Stimulated activated naive CD8-positive, alpha-beta T cell treated with anti-CD3 and anti-CD28 coated beads, Interleukin-15, amount 100 ng/mL, for 72 hours (primary cell): ENCODE data around the gene ZNF106.

Source experiments
- ATAC-seq: fragments of 150-1000 bp; cut with Tn5 transposase; 2 replicates; pipeline ENCODE4 v1.10.0; 2021; ENCODE audit warnings: mild to moderate bottlenecking, moderate library complexity
- DNase-seq, 2 donors: peaks; one replicate each; pipeline ENCODE4 v3.0.0; 2021 to 2022
- H3K27ac Mint-ChIP-seq, 2 donors: one replicate each; pipeline ENCODE4 v1.8.0; 2022; ENCODE audit warnings: mild to moderate bottlenecking in 2 of 2, mixed read lengths in 2 of 2, moderate library complexity in 2 of 2
- H3K27me3 Mint-ChIP-seq: one replicate; pipeline ENCODE4 v1.8.0; 2022; ENCODE audit warnings: mixed read lengths
- H3K4me1 Mint-ChIP-seq: one replicate; pipeline ENCODE4 v1.8.0; 2022; ENCODE audit warnings: mild to moderate bottlenecking, mixed read lengths
- H3K4me3 Mint-ChIP-seq, 2 donors: one replicate each; pipeline ENCODE4 v1.8.0; 2022; ENCODE audit warnings: mild to moderate bottlenecking in 2 of 2, mixed read lengths in 2 of 2, moderate library complexity in 1 of 2
- H3K9me3 Mint-ChIP-seq, 2 donors: one replicate each; pipeline ENCODE4 v1.8.0; 2022; ENCODE audit warnings: mixed read lengths in 2 of 2

ZNF106 gene

GRCh38 chr15:42494998-42495360 lies 4.0 kb upstream of the ZNF106 start:
- Mint-ChIP-seq H3K4me3 (peak overlapping the region; percentile 91 to 92), H3K9me3 (no peaks in the 10 kb centered on the region), H3K27me3 (no peaks in the 10 kb centered on the region), H3K27ac (peak overlapping the region; percentile 90 to 93), H3K4me1 (peaks cover 61% of the 10 kb centered on the region)
- ATAC-seq (peak; percentile 21), DNase-seq (no peak)

GRCh38 chr15:42493679-42494078 lies 2.7 kb upstream of the ZNF106 start:
- no peaks in the 10 kb centered on the region for H3K9me3 Mint-ChIP-seq
- no peak overlapping the region for H3K27ac Mint-ChIP-seq
- DNase-seq, result no peak
- H3K27me3 Mint-ChIP-seq, result no peaks in the 10 kb centered on the region
- H3K4me3 Mint-ChIP-seq, result no peak overlapping the region
- peaks cover 50% of the 10 kb centered on the region for H3K4me1 Mint-ChIP-seq
- ATAC-seq, result no peak

- Mint-ChIP-seq H3K9me3 (no peaks in the 10 kb centered on the region), H3K4me1 (peaks cover 46% of the 10 kb centered on the region), H3K27me3 (no peaks in the 10 kb centered on the region), H3K4me3 (peak overlapping the region; percentile 87 to 89), H3K27ac (peak overlapping the region; percentile 97 to 98)
- ATAC-seq (no peak), DNase-seq (no peak)
These were observed 741 bp upstream of the ZNF106 start for GRCh38 chr15:42491539-42492225.

GRCh38 chr15:42490291-42490670 lies 660 bp downstream of the ZNF106 start:
- Mint-ChIP-seq H3K9me3 (no peaks in the 10 kb centered on the region), H3K27ac (peak overlapping the region; percentile 97 to 98), H3K27me3 (no peaks in the 10 kb centered on the region), H3K4me3 (peak overlapping the region; percentile 87 to 89), H3K4me1 (peaks cover 36% of the 10 kb centered on the region)
- DNase-seq, result no peak
- ATAC-seq, result no peak

GRCh38 chr15:42483677-42484076 lies 7.3 kb downstream of the ZNF106 start:
- H3K27ac Mint-ChIP-seq, result no peak overlapping the region
- ATAC-seq (no peak), DNase-seq (no peak)
- no peaks in the 10 kb centered on the region for H3K27me3 Mint-ChIP-seq
- H3K4me1 Mint-ChIP-seq, result peaks cover 23% of the 10 kb centered on the region
- no peaks in the 10 kb centered on the region for H3K9me3 Mint-ChIP-seq
- H3K4me3 Mint-ChIP-seq, result no peak overlapping the region

GRCh38 chr15:42482701-42483100 lies 8.2 kb downstream of the ZNF106 start:
- Mint-ChIP-seq H3K27ac (no peak overlapping the region), H3K4me3 (no peak overlapping the region), H3K27me3 (no peaks in the 10 kb centered on the region), H3K9me3 (no peaks in the 10 kb centered on the region), H3K4me1 (peaks cover 16% of the 10 kb centered on the region)
- ATAC-seq (no peak), DNase-seq (no peak)

- ATAC-seq (no peak), DNase-seq (no peak)
- Mint-ChIP-seq H3K27me3 (no peaks in the 10 kb centered on the region), H3K9me3 (no peaks in the 10 kb centered on the region), H3K4me3 (no peak overlapping the region), H3K4me1 (peaks cover 6% of the 10 kb centered on the region), H3K27ac (no peak overlapping the region)
These were observed 16.1 kb downstream of the ZNF106 start for GRCh38 chr15:42474827-42475226.

GRCh38 chr15:42471002-42471401 lies 19.9 kb downstream of the ZNF106 start:
- H3K4me1 Mint-ChIP-seq, result no peaks in the 10 kb centered on the region
- H3K27me3 Mint-ChIP-seq, result no peaks in the 10 kb centered on the region
- ATAC-seq (no peak), DNase-seq (no peak)
- no peaks in the 10 kb centered on the region for H3K9me3 Mint-ChIP-seq
- no peak overlapping the region for H3K27ac Mint-ChIP-seq
- no peak overlapping the region for H3K4me3 Mint-ChIP-seq

- H3K27ac Mint-ChIP-seq, result no peak overlapping the region
- ATAC-seq (no peak), DNase-seq (no peak)
These were observed 25.3 kb downstream of the ZNF106 start for GRCh38 chr15:42465520-42466259.

GRCh38 chr15:42461261-42461660 lies 29.7 kb downstream of the ZNF106 start:
- H3K4me3 Mint-ChIP-seq, result no peak overlapping the region
- no peaks in the 10 kb centered on the region for H3K27me3 Mint-ChIP-seq
- no peaks in the 10 kb centered on the region for H3K9me3 Mint-ChIP-seq
- DNase-seq (no peak), ATAC-seq (no peak)
- H3K4me1 Mint-ChIP-seq, result peaks cover 7% of the 10 kb centered on the region
- no peak overlapping the region for H3K27ac Mint-ChIP-seq

More at GRCh38 chr15:42465520-42466259, 25.3 kb downstream of the ZNF106 start:
- H3K27me3 Mint-ChIP-seq, result no peaks in the 10 kb centered on the region
- H3K4me3 Mint-ChIP-seq, result no peak overlapping the region
- peaks cover 7% of the 10 kb centered on the region for H3K4me1 Mint-ChIP-seq
- H3K9me3 Mint-ChIP-seq, result no peaks in the 10 kb centered on the region

GRCh38 chr15:42457445-42458442 lies 33.2 kb downstream of the ZNF106 start:
- Mint-ChIP-seq H3K4me3 (no peak overlapping the region), H3K27me3 (no peaks in the 10 kb centered on the region), H3K27ac (no peak overlapping the region), H3K4me1 (no peaks in the 10 kb centered on the region), H3K9me3 (no peaks in the 10 kb centered on the region)
- no peak for DNase-seq
- ATAC-seq, result no peak

GRCh38 chr15:42456971-42457370 lies 34.0 kb downstream of the ZNF106 start:
- Mint-ChIP-seq H3K9me3 (no peaks in the 10 kb centered on the region), H3K4me3 (no peak overlapping the region), H3K4me1 (no peaks in the 10 kb centered on the region), H3K27ac (peak overlapping the region in 1 of 2 donors; percentile 13), H3K27me3 (no peaks in the 10 kb centered on the region)
- DNase-seq (no peak), ATAC-seq (no peak)

- Mint-ChIP-seq H3K27me3 (no peaks in the 10 kb centered on the region), H3K9me3 (no peaks in the 10 kb centered on the region), H3K27ac (no peak overlapping the region)
These were observed 34.4 kb downstream of the ZNF106 start for GRCh38 chr15:42456531-42456930.

GRCh38 chr15:42453826-42454225 lies 37.1 kb downstream of the ZNF106 start:
- Mint-ChIP-seq H3K4me1 (no peaks in the 10 kb centered on the region), H3K27me3 (no peaks in the 10 kb centered on the region), H3K9me3 (no peaks in the 10 kb centered on the region), H3K4me3 (no peak overlapping the region), H3K27ac (peak overlapping the region in 1 of 2 donors; percentile 34)
- ATAC-seq, result no peak
- no peak for DNase-seq

More at GRCh38 chr15:42456531-42456930, 34.4 kb downstream of the ZNF106 start:
- H3K4me3 Mint-ChIP-seq, result no peak overlapping the region
- no peaks in the 10 kb centered on the region for H3K4me1 Mint-ChIP-seq
- ATAC-seq (no peak), DNase-seq (no peak)

- ATAC-seq, result no peak
- no peaks in the 10 kb centered on the region for H3K27me3 Mint-ChIP-seq
- H3K9me3 Mint-ChIP-seq, result no peaks in the 10 kb centered on the region
- H3K27ac Mint-ChIP-seq, result no peak overlapping the region
- H3K4me1 Mint-ChIP-seq, result no peaks in the 10 kb centered on the region
- DNase-seq, result no peak
- no peak overlapping the region for H3K4me3 Mint-ChIP-seq
These were observed 40.5 kb downstream of the ZNF106 start for GRCh38 chr15:42450425-42450790.
